Measurements from ENCODE around the gene PPP2R3B. TPM values are rescaled to one million over a fixed set of nuclear protein-coding genes. Genes with fewer than 3 reads are reported as not detected.

The PPP2R3B gene
- total RNA-seq, 1 donor from 2014 or later: 43.4 TPM

GRCh38 chrX:350534-351323 lies 36.0 kb downstream of the PPP2R3B start:
- no peak for TF ChIP-seq CTCF (IDR thresholded peaks at IDR 0.05)
- intact Hi-C loops (cut with DNase I): no loop called here

DNA sequence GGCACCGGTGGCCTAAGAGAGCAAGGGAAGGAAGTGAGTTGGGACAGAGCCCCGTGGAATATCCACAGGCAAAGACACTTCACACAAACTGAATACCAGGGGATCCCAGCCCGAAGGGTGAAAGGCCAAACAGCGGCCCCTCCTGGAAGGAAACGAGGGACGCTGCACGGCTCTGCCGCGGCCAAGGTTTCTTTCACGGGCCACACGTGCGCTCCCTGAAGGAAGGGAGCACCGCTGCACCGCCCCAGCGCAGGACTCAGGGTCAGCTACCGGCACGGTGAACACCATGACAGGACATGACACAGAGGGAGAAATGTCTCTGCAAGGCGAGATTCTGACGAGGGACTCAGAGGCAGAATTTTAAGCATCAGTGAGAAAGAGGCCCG lies 36.6 kb downstream of the PPP2R3B start:
- no peak for DNase-seq (ENCODE audit: low spot score in 2 of 2)
- Histone ChIP-seq H3K4me3 (no peak overlapping the region), H3K9me3 (no peaks in the 10 kb centered on the region), H3K36me3 (peaks cover 0 to 2% of the 10 kb centered on the region in 2 donors), H3K27ac (no peak overlapping the region), H3K27me3 (no peaks in the 10 kb centered on the region), H3K4me1 (no peaks in the 10 kb centered on the region)
- intact Hi-C loops (cut with DNase I): no loop called here
- TF ChIP-seq CTCF (IDR thresholded peaks at IDR 0.05): no peak

More at GRCh38 chrX:350534-351323, 36.0 kb downstream of the PPP2R3B start:
- Histone ChIP-seq H3K4me1 (no peaks in the 10 kb centered on the region), H3K27ac (no peak overlapping the region), H3K4me3 (no peak overlapping the region), H3K27me3 (no peaks in the 10 kb centered on the region), H3K9me3 (no peaks in the 10 kb centered on the region), H3K36me3 (peaks cover 0 to 2% of the 10 kb centered on the region in 2 donors)
- DNase-seq (ENCODE audit: low spot score in 2 of 2): no peak

DNA sequence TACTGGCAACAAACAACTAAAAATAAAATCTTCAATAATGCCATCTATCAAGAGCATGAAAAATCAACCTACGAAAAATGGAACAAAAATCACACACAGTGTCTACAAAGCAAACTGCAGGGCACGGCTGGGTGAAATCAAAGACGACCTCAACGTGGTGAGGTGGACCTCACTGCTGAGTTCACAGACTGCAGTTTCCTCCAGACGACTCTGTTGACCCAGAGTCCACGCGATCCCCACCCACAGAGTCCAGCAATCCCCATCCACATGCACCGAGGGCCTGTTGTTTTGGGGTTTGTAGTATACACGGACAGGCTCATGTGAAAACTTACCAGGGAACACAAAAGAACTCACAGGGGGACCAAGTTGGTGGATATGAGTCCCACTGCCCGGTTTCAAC lies 37.0 kb downstream of the PPP2R3B start:
- Histone ChIP-seq H3K36me3 (peaks cover 2 to 3% of the 10 kb centered on the region in 2 donors), H3K4me3 (no peak overlapping the region), H3K27ac (no peak overlapping the region), H3K27me3 (no peaks in the 10 kb centered on the region), H3K4me1 (no peaks in the 10 kb centered on the region), H3K9me3 (no peaks in the 10 kb centered on the region)
- intact Hi-C loops (cut with DNase I): no loop called here
- TF ChIP-seq CTCF (IDR thresholded peaks at IDR 0.05): no peak
- DNase-seq (ENCODE audit: low spot score in 2 of 2): no peak

DNA sequence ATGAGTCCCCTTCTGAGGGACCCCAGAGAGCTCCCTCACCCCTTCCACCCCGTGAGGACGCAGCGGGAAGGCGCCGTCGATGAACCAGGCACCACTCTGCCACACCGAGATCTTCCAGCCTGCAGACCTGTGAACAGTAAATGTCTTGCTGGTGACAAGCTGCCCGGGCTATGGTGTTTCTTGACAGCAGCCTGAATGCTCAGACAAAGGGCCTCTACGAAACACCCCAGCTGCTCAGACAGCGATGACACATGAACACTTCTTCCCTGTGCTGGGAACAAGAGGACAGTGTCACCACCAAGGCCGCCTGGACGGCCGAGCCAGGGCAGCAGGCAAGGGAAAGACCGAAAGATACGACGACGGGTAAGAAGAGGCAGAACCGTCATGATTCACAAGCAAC lies 37.5 kb downstream of the PPP2R3B start:
- no peaks in the 10 kb centered on the region for H3K9me3 ChIP-seq
- no peak overlapping the region for H3K27ac ChIP-seq
- peaks cover 2 to 3% of the 10 kb centered on the region in 2 donors for H3K36me3 ChIP-seq
- TF ChIP-seq CTCF (IDR thresholded peaks at IDR 0.05): no peak
- DNase-seq (ENCODE audit: low spot score in 2 of 2): no peak
- no peaks in the 10 kb centered on the region for H3K27me3 ChIP-seq
- H3K4me1 ChIP-seq: no peaks in the 10 kb centered on the region
- intact Hi-C loops (cut with DNase I): no loop called here
- no peak overlapping the region for H3K4me3 ChIP-seq

DNA sequence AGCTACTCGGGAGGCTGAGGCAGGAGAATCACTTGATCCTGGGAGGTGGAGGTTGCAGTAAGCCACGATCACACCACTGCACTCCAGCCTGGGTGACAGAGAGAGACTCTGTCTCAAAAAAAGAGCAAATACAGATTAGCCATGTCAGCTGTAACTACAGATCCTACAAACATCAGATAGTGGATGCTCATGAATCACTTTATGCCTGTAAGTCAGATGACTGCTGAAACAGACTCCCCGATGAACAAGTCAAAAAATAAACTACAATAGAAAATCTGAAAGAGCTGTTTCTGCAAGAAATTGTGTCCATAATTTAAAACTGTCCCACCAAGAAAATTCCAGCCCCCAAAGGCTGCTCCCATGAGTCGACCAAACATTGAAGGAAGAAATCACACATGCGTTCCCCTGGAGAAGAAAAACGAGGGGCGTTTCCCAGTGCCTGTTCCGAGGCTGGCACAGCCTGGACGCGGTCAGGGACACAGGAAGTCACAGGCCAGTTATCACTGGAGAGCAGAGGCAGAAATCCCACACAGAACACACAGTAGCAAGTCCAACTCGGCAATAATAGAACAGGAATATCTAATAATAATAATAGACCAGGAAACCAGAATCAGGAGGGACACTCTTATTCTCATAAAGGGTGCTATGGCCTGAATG lies 38.1 kb downstream of the PPP2R3B start:
- intact Hi-C loops (cut with DNase I): no loop called here
- peaks cover 2 to 3% of the 10 kb centered on the region in 2 donors for H3K36me3 ChIP-seq
- no peak for DNase-seq (ENCODE audit: low spot score in 2 of 2)
- no peaks in the 10 kb centered on the region for H3K4me1 ChIP-seq
- TF ChIP-seq CTCF (IDR thresholded peaks at IDR 0.05): no peak
- no peaks in the 10 kb centered on the region for H3K27me3 ChIP-seq
- no peaks in the 10 kb centered on the region for H3K9me3 ChIP-seq
- no peak overlapping the region for H3K4me3 ChIP-seq
- H3K27ac ChIP-seq: no peak overlapping the region
